ENCODE data around the gene SPATA13.

GRCh38 chr13:24212254-24212653 is 51.7 kb downstream of the SPATA13 start:
- TF ChIP-seq SREBF1 (IDR thresholded peaks at IDR 0.05; ENCODE audit: low read length): no peak
- TF ChIP-seq POLR2A (IDR thresholded peaks at IDR 0.05; ENCODE audit: low read depth, low read length): no peak
- no peak for TF ChIP-seq PRDM15 (CRISPR knock-in tag; IDR thresholded peaks at IDR 0.05)
- TF ChIP-seq NR2C2 (IDR thresholded peaks at IDR 0.05; ENCODE audit: borderline replicate concordance, control insufficient read depth, insufficient read length, low read depth): no peak
- TF ChIP-seq FOS (IDR thresholded peaks at IDR 0.05; ENCODE audit: borderline replicate concordance, extremely low read depth, insufficient read length): no peak
- no peak for TF ChIP-seq RAD21 (IDR thresholded peaks at IDR 0.05; ENCODE audit: insufficient read depth, low read depth, low read length)

All from GM12878 (cell line).